Measurements from ENCODE around the gene PRPF31.

GRCh38 chr19:54128441-54128725, 12.8 kb downstream of the PRPF31 start:
- TF ChIP-seq HDGF (IDR thresholded peaks at IDR 0.05; ENCODE audit: borderline replicate concordance) (no peak), ELF4 (IDR thresholded peaks at IDR 0.05) (no peak), SP1 (IDR thresholded peaks at IDR 0.05) (no peak), FOXA1 (IDR thresholded peaks at IDR 0.05) (no peak), L3MBTL2 (conservative IDR thresholded peaks at IDR 0.05) (no peak), LEF1 (IDR thresholded peaks at IDR 0.05; ENCODE audit: borderline replicate concordance) (no peak), TARDBP (IDR thresholded peaks at IDR 0.05) (no peak), BHLHE40 (IDR thresholded peaks at IDR 0.05; ENCODE audit: borderline replicate concordance) (no peak), FOXM1 (IDR thresholded peaks at IDR 0.05; ENCODE audit: borderline replicate concordance) (no peak), CTBP1 (IDR thresholded peaks at IDR 0.05; ENCODE audit: borderline replicate concordance) (no peak), ZNF384 (IDR thresholded peaks at IDR 0.05) (no peak), SUZ12 (IDR thresholded peaks at IDR 0.05) (no peak), FOXK2 (IDR thresholded peaks at IDR 0.05) (no peak)
